CD4-positive, alpha-beta T cell treated with Interleukin-17A for 1 hour (primary cell): ENCODE measurements around the gene CX3CR1.

Experiments
- DNase-seq: peaks from one replicate; pipeline ENCODE4 v3.0.0-alpha.2; 2020

CX3CR1 gene

GRCh38 chr3:39290255-39290654 lies 10.4 kb upstream of the CX3CR1 start:
- DNase-seq, result no peak

- DNase-seq, result no peak
Observed at GRCh38 chr3:39289107-39289506, 9.3 kb upstream of the CX3CR1 start.

GRCh38 chr3:39288300-39288808 lies 8.5 kb upstream of the CX3CR1 start:
- DNase-seq, result peak; percentile 90

- no peak for DNase-seq
Observed at GRCh38 chr3:39287216-39288164, 7.7 kb upstream of the CX3CR1 start.

- no peak for DNase-seq
Observed at GRCh38 chr3:39286771-39287170, 6.9 kb upstream of the CX3CR1 start.

- DNase-seq, result no peak
Observed at GRCh38 chr3:39285332-39285731, 5.5 kb upstream of the CX3CR1 start.

GRCh38 chr3:39284457-39284881 lies 4.6 kb upstream of the CX3CR1 start:
- DNase-seq, result no peak

GRCh38 chr3:39282057-39282456 lies 2.2 kb upstream of the CX3CR1 start:
- no peak for DNase-seq

- DNase-seq, result no peak
Observed at GRCh38 chr3:39281533-39281932, 1.7 kb upstream of the CX3CR1 start.

GRCh38 chr3:39280571-39280970 lies 735 bp upstream of the CX3CR1 start:
- DNase-seq, result no peak

- no peak for DNase-seq
Observed at GRCh38 chr3:39278616-39278935, 1.3 kb downstream of the CX3CR1 start.

- no peak for DNase-seq
Observed at GRCh38 chr3:39277893-39278615, 1.8 kb downstream of the CX3CR1 start.

- no peak for DNase-seq
Observed at GRCh38 chr3:39276746-39277145, 3.1 kb downstream of the CX3CR1 start.

- no peak for DNase-seq
Observed at GRCh38 chr3:39275963-39276593, 3.8 kb downstream of the CX3CR1 start.

GRCh38 chr3:39275052-39275451 lies 4.8 kb downstream of the CX3CR1 start:
- no peak for DNase-seq

GRCh38 chr3:39273119-39273518 lies 6.7 kb downstream of the CX3CR1 start:
- no peak for DNase-seq

- DNase-seq, result no peak
Observed at GRCh38 chr3:39272191-39272590, 7.6 kb downstream of the CX3CR1 start.

GRCh38 chr3:39271363-39271914 lies 8.4 kb downstream of the CX3CR1 start:
- no peak for DNase-seq

- DNase-seq, result no peak
Observed at GRCh38 chr3:39269528-39269927, 10.3 kb downstream of the CX3CR1 start.

GRCh38 chr3:39268549-39268900 lies 11.3 kb downstream of the CX3CR1 start:
- DNase-seq, result no peak

GRCh38 chr3:39267631-39268548 lies 11.9 kb downstream of the CX3CR1 start:
- DNase-seq, result peak; percentile 85

- no peak for DNase-seq
Observed at GRCh38 chr3:39264053-39264452, 15.8 kb downstream of the CX3CR1 start.
